GM12864 (cell line): ENCODE results near the gene WEE1.

Source experiments
- DNase-seq: peaks from one replicate; pipeline ENCODE4 v3.0.0-alpha.2; 2011; ENCODE audit warnings: low read depth
- H3K4me3 ChIP-seq: 2 replicates; pipeline ENCODE4 v1.5.1; 2011; ENCODE audit warnings: mild to moderate bottlenecking, low read depth, low read length, control low read depth
- CTCF ChIP-seq: IDR thresholded peaks from 2 replicates; pipeline ENCODE4 v1.5.1; 2011; ENCODE audit warnings: low read depth, mild to moderate bottlenecking, moderate library complexity, low read length, control low read depth, inconsistent platforms; ENCODE audit errors: missing control alignments

The WEE1 gene

DNA sequence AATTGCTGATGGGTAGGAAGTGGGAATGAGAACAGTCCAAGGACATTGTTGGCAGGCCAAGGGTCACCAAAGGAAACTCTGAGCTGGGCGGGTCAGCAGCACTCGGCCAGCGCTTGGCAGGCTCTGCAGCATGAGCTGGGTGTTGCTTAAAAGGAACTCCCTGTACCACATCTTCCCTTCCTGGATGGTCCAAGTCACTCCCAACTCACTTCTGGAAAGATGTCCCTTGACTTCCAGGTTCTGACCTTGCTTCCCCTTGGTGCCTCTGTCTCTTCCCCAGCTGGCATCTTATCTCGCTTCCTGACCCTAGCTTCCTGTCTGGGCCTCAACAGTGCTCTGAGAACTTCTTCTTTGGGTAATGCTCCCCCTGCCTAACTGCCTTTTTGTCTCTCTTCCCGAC lies 65.6 kb downstream of the WEE1 start:
- TF ChIP-seq CTCF: no peak
- DNase-seq: no peak
- no peak overlapping the region for H3K4me3 ChIP-seq
